HG03520 (cell line): ENCODE data around the gene POLD4.

ENCODE experiments used
- ATAC-seq: cut with Tn5 transposase; IDR thresholded peaks from one replicate; pipeline ENCODE4 v1.9.1; 2021; ENCODE audit warnings: mild to moderate bottlenecking, moderate library complexity; ENCODE audit not compliant: unreplicated experiment

Gene POLD4

GRCh38 chr11:67371189-67371910, 18.0 kb upstream of the POLD4 start:
- ATAC-seq = no peak

GRCh38 chr11:67370351-67371076, 17.2 kb upstream of the POLD4 start:
- no peak for ATAC-seq

DNA sequence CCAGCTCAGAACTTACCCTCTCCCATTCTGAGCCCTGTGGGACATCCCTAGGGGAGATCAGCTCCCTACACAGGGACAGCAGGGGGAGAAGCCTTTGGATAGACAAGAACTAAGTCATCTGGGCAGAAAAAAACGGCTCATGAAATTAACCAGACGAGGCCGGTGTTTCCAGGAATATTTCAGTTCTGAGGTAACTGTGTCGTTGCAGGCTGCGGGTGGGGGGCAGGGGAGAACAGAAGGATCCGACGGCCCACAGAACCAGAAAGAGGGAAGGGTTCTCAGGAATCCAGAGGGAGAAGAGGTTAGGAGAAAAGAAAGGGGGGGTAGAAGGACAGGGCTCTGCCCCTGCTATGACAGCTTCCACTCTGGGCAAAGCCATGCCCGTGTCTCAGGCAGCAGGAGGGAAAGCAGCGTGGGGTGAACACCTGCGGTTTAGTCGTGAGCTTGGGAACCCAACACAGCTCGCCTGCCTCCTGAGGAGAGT, 16.5 kb upstream of the POLD4 start:
- ATAC-seq = no peak

- no peak for ATAC-seq
Measured at GRCh38 chr11:67369275-67369674, 15.9 kb upstream of the POLD4 start.

GRCh38 chr11:67368621-67369020, 15.3 kb upstream of the POLD4 start:
- ATAC-seq = no peak

DNA sequence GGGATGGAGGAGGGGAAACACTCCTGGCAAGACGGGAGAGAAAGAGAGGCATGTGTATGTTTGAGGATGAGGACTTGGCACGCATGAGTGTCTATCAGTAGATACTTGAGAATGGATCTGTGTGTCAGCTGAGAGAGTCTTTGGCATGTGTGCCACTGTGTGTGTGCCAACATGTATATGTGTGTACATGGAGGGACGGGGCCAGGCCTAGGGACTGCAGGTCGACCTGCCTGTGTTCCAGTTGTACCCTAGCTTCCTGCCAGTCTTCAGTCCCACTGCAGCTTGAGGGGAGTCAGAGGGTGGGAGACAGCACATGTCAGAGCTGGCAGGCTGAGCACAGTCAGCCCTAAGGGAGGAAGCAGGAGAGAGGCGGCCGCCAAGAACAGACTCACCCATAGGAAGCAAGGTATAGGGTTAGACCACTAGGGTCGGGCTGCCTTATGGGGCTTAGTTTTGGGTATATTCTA, 14.4 kb upstream of the POLD4 start:
- no peak for ATAC-seq

DNA sequence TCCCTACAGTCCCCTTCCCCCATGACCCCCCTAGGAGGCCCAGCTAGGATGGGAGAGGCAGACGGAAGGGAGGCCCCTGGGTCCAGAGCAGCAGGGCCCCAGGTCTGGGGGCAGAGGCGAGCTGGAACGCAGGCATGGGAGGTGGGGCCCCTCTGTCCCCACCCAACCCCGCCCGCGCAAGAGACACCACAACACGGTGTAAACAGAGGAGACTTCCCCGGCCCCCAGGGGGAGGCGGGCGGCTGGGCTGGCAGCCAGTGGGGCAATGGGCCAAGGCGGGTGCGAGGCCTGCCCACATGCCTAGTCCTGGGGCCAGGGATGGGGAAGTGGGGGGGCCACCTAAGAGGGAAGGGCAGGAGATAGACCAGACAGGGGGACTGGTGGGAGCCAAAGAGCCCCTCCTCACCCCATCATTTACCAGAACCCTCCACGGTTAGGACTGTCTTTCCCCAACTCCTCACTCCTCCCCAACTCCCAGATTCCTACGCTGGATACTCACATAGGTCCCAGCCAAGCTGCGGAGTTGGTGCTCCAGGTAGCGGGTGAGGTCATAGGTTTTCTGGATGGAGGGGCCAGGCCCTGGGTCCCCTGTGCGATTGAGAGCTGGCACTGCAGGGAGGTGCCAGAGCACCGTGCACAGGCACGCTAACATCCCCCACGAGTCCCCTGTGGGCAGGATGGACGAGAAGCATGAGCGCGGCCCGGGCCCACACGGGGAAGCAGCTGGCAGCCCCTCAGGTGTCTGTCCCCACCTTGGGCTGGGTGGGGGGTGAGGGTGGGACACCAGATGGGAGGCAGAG, 13.8 kb upstream of the POLD4 start:
- ATAC-seq = no peak

- no peak for ATAC-seq
Measured at GRCh38 chr11:67366546-67366945, 13.2 kb upstream of the POLD4 start.

DNA sequence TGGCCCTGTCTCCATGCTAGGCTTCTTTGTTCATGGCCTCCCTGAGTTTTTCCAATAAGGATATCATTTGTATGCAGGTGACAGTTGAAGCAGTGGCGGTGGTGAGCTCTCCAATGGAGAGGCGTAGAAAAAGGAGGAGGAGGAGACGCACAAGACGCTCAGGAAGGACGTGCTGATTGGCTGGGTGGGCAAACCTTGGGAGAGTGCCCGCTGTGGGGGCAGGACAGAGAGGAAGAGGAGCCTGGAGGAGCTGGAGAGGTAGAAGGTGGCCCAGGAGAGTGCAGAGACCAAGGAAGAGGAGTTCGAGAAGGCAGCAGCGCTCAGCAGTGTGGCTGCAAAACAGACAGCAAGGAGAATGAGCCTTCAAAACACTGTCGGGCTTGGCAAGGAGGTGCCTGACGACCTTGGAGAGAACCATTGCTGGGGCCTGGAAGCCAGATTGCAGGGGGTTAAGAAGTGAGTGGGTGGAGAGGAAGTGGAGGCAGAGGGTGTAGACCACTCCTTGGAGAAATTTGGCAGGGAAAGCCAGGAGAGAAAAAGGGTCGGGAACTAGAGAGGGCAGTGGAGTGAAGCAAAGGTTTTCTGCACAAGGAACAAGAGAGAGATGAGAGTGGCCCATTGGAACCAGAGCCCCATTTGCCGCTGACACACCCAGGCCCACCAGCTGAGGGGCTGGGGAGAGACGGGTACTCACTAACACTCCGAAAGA, 12.5 kb upstream of the POLD4 start:
- ATAC-seq = no peak

GRCh38 chr11:67364783-67365722, 11.7 kb upstream of the POLD4 start:
- ATAC-seq = no peak

- ATAC-seq = no peak
Measured at GRCh38 chr11:67364169-67364568, 10.8 kb upstream of the POLD4 start.

DNA sequence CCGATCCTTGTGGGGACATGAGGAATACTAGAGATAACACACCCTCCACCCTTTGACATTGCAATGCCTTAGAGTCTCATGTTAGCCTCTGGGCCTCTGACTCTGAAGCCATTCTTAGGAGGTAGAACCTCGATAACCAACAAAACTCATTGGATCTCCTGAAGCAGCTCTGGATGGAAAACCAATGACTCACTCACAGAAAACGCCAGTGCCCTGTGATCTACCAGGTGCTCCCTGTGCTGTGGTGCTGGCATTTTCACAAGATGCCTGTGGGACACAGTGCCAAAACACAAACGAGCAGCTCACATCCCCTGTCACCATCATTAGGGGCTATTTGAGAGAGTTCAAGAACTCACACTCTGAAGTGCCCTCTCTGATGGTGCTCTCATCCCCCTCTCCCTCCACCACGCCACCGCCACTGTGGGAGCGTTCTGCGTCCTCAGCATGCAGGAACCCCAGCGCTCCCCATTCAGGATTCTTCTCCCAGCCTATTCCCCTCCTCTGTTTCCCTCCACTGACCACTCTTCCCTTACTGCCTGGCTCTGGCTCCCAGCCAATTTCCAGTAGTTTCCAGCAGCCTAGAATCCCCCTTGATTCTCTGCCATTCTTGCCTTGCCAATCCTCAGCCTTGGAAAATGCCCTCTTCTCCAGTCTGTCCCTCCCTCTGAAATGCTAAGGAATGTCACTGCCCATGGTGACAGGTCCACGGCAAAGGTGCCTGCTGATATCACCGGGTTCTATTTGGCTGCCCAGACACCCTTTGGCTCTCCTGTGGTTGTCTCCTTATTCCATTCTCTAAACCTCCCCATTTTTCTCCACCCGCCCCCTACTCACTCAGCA, 4.7 kb upstream of the POLD4 start:
- ATAC-seq = no peak

- ATAC-seq = no peak
Measured at GRCh38 chr11:67356864-67357561, 3.7 kb upstream of the POLD4 start.

DNA sequence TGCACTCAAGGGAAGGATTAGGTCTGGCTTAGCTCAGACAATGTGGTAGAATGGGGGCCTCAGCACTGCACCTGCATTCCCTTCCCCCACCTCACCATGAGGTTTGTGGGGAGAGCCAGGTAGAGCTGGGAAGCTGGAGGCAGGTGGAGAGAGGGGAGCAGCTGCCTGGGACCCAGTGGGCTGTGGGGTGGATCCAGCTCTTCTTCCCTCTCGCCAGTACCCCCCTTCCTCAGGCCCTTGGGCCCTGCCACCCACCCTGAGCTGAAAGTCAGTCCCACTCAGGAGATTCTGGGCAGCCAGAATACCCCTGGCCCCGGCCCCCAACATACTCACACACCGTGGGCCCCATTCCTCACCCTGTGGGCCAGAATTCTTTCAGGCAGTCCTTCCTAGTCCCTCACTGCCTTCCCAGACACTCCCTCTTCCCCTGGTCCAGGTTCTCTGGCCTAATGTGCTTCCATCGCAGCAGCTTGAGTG, 3.1 kb upstream of the POLD4 start:
- no peak for ATAC-seq

DNA sequence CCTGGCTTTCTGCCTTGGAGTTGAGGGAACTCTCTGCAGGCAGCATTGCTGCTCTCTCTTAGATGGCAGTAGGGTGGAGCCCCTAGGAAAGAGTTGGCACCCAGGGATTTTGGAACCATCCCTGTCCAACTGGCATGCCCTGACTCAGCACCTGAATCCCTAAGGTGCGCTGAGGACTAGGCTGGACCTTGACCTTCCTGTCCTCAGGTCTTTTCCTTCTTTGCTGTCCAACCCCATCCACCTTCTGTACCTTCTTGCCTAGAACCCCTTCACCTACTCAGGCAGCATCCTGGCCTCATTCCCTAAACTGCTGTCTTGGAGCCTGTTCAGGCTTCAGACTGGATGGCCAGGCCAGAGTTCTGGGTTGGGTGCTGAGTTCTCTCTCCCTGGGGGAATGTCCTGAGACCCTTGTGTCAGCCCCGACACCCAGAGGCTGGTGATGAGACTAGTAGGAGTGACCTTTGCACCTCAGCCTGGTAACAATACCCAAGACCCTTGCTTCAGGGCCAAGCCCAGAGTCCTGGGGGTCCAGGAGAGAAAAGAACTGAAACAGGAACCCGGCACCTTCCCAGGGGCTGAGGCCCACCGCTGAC, 2.5 kb upstream of the POLD4 start:
- ATAC-seq = no peak

DNA sequence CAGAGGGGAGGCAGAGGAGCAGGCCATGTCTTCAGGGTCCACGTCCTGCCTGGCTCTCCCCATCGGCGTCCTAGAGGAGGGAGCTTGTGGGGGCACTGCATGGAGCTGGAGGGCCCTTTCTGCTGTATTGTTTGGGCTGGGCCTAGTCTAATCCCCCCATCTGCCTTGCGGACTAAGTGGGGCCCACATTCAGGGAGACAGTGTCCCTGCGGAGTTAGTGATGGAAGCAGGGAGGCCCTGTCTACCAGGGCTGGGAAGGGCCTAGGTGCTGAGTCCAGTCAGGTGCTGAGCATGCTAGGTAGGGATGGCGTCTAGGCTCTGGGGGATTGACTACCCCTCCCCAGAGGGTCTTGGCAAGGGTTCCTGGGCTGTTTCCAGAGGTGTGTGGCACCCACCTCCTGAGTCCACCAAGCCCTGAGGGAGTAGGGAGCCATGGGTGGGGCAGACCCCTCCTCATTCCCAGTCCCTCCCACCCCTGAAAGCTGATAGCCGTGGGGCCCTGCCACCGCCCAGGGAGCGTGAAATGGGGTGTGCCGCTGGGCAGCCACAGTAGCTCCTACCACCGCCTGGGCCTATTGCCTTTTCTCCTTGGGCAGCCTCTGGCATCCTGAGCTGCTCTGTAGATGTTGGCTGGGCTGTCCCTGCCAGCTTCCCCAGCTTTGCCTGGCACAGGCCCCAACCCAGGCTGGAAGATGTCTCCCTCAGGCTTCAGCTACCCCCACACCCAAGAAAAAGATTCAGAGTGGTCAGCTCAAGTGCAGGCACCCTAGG, 1.9 kb upstream of the POLD4 start:
- no peak for ATAC-seq
